ENCODE results near the gene KLHL29. TPM values are rescaled to one million over a fixed set of nuclear protein-coding genes. Genes with fewer than 3 reads are reported as not detected.

Gene KLHL29
- total RNA-seq, 1 experiment from 2014 or later = 16.7 TPM

DNA sequence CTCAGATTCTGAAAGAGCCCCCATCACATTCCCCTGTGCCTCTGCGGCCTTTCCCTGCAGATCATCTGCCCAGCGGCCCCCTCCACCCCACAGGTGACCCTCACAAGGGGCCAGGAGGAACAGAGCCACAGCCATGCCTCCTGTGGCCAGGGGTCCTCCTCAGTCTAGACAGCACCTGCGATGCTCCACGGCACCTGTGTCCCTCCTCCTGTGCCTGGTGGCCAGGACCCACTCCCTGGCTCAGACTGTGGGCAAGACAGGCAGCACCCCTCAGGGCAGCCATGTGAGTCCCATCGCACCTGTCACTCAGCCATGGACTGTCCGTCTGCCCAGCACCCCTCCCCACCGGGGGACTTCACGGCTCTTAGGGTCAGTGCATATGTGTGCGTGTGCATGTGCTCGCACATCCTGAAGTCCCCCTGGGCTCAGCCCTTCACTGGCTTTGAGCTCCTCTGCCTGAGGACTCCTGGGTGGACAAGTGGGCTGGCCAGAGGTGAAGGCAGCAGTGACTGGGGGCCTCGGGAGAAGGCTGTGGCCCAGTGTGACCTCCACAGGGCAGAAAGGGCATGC lies 304.2 kb downstream of the KLHL29 start (continued):
- TF ChIP-seq SIN3A (IDR thresholded peaks at IDR 0.05; ENCODE audit: low read depth) = no peak
- TF ChIP-seq EGR1 (IDR thresholded peaks at IDR 0.05; ENCODE audit: low read depth) = no peak
- no peak for TF ChIP-seq EZH2 (IDR thresholded peaks at IDR 0.05)

DNA sequence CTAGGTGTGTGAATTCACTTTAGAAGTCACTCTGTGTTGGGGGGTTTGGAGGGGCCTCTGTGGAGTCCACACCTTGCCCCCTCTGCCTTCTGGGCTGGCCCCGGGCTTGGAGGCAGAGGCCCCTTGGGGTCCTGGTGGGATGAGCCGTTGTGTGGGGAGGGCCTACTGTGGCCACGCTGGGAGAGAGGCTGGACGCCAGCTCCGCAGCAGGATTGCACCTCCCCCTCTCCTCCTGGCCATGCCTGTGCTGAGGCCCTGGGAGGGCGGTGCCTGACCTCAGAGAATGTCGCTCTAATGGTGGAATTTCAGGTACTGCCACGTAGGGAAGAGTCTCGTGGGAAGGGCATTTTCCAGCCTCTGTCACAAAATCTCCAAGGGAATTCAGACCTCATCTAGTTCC lies 304.9 kb downstream of the KLHL29 start:
- Histone ChIP-seq H3K79me2 (ENCODE audit: insufficient read depth, low read length) (no peaks in the 10 kb centered on the region), H3K9me2 (ENCODE audit: insufficient read depth) (no peaks in the 10 kb centered on the region), H3K4me2 (ENCODE audit: low read length) (no peak overlapping the region), H3K36me3 (ENCODE audit: control insufficient read depth in 1 of 2, insufficient read depth in 2 of 2, low read length in 2 of 2) (no peaks in the 10 kb centered on the region), H3K9ac (ENCODE audit: low read length) (no peak overlapping the region), H3K4me3 (replicated peaks in 1 of 2; ENCODE audit: low read depth in 1 of 2, low read length in 2 of 2) (no peak overlapping the region), H3K9me3 (ENCODE audit: control insufficient read depth in 1 of 2, insufficient read depth in 1 of 2, low read depth in 1 of 2, low read length in 2 of 2) (no peaks in the 10 kb centered on the region), H3K27me3 (ENCODE audit: insufficient read depth, low read length) (no peaks in the 10 kb centered on the region), H4K20me1 (ENCODE audit: insufficient read depth) (no peaks in the 10 kb centered on the region), H3K4me1 (ENCODE audit: control insufficient read depth in 1 of 2, insufficient read depth in 2 of 2, low read length in 2 of 2) (no peaks in the 10 kb centered on the region), H2AFZ (ENCODE audit: low read depth, low read length, poor library complexity, severe bottlenecking) (no peak overlapping the region), H3K27ac (ENCODE audit: low read depth, low read length) (no peak overlapping the region)
- intact Hi-C loops (cut with micrococcal nuclease) = no loop called here
- CTCF ChIA-PET = no interaction called here
- ATAC-seq (no peak), DNase-seq (ENCODE audit: low read depth, low spot score) (no peak)
- TF ChIP-seq JUND (IDR thresholded peaks at IDR 0.05) = no peak
- no peak for TF ChIP-seq POLR2A (IDR thresholded peaks at IDR 0.05; ENCODE audit: borderline replicate concordance, extremely low read depth, insufficient read depth, insufficient read length)
- TF ChIP-seq SIN3A (IDR thresholded peaks at IDR 0.05; ENCODE audit: low read depth) = no peak
- no peak for TF ChIP-seq POLR2AphosphoS5 (IDR thresholded peaks at IDR 0.05; ENCODE audit: low read depth, low read length)
- no peak for TF ChIP-seq RAD21 (IDR thresholded peaks at IDR 0.05; ENCODE audit: low read depth)
- no peak for TF ChIP-seq ELF1 (IDR thresholded peaks at IDR 0.05; ENCODE audit: borderline replicate concordance, low read depth)
- TF ChIP-seq CBX3 (IDR thresholded peaks at IDR 0.05; ENCODE audit: low read depth) = no peak
- no peak for TF ChIP-seq TCF7L2 (IDR thresholded peaks at IDR 0.05; ENCODE audit: borderline replicate concordance, extremely low read depth, insufficient read depth, insufficient read length)
- no peak for TF ChIP-seq EZH2 (IDR thresholded peaks at IDR 0.05)
- no peak for TF ChIP-seq SP1 (IDR thresholded peaks at IDR 0.05; ENCODE audit: low read depth)
- TF ChIP-seq, protein P1, sequence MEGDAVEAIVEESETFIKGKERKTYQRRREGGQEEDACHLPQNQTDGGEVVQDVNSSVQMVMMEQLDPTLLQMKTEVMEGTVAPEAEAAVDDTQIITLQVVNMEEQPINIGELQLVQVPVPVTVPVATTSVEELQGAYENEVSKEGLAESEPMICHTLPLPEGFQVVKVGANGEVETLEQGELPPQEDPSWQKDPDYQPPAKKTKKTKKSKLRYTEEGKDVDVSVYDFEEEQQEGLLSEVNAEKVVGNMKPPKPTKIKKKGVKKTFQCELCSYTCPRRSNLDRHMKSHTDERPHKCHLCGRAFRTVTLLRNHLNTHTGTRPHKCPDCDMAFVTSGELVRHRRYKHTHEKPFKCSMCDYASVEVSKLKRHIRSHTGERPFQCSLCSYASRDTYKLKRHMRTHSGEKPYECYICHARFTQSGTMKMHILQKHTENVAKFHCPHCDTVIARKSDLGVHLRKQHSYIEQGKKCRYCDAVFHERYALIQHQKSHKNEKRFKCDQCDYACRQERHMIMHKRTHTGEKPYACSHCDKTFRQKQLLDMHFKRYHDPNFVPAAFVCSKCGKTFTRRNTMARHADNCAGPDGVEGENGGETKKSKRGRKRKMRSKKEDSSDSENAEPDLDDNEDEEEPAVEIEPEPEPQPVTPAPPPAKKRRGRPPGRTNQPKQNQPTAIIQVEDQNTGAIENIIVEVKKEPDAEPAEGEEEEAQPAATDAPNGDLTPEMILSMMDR (IDR thresholded peaks at IDR 0.05 in 2 of 3, conservative IDR thresholded peaks at IDR 0.05 in 1 of 3; ENCODE audit: borderline replicate concordance in 1 of 3, insufficient read depth in 1 of 3, low read depth in 2 of 3, low read length in 2 of 3) = no peak
- TF ChIP-seq, protein P2, sequence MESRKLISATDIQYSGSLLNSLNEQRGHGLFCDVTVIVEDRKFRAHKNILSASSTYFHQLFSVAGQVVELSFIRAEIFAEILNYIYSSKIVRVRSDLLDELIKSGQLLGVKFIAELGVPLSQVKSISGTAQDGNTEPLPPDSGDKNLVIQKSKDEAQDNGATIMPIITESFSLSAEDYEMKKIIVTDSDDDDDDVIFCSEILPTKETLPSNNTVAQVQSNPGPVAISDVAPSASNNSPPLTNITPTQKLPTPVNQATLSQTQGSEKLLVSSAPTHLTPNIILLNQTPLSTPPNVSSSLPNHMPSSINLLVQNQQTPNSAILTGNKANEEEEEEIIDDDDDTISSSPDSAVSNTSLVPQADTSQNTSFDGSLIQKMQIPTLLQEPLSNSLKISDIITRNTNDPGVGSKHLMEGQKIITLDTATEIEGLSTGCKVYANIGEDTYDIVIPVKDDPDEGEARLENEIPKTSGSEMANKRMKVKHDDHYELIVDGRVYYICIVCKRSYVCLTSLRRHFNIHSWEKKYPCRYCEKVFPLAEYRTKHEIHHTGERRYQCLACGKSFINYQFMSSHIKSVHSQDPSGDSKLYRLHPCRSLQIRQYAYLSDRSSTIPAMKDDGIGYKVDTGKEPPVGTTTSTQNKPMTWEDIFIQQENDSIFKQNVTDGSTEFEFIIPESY (IDR thresholded peaks at IDR 0.05; ENCODE audit: extremely low read depth, insufficient replicate concordance, low read length) = no peak
- no peak for TF ChIP-seq ZNF274 (IDR thresholded peaks at IDR 0.05; ENCODE audit: low read depth, low read length)
- no peak for TF ChIP-seq SRF (IDR thresholded peaks at IDR 0.05; ENCODE audit: low read depth)
- no peak for TF ChIP-seq FOSL1 (IDR thresholded peaks at IDR 0.05; ENCODE audit: low read depth)
- no peak for TF ChIP-seq ZFX (IDR thresholded peaks at IDR 0.05)
- RAD21 ChIA-PET (ENCODE audit: low non-redundant PET in 1 of 2, low total read pairs in 2 of 2, uncharacterized antibody in 2 of 2, unreplicated experiment in 2 of 2) = no interaction called here
- BruUV-seq (replicated peaks) = no TSS peak
- POLR2A ChIA-PET = no interaction called here
